22Rv1 (cell line): Measurements from ENCODE around the gene FNIP1.

ENCODE experiments used
- CTCF ChIP-seq: fragments of 450-650 bp; IDR thresholded peaks from 2 replicates; pipeline ENCODE4 v1.5.1; 2017; ENCODE audit warnings: mild to moderate bottlenecking
- ZFX ChIP-seq: fragments of 450-650 bp; IDR thresholded peaks from 2 replicates; pipeline ENCODE4 v1.6.1; 2017; ENCODE audit warnings: antibody characterized with exemption, borderline replicate concordance

- TF ChIP-seq CTCF: no peak
- no peak for TF ChIP-seq ZFX
Measured at GRCh38 chr5:131607418-131607817, 189.4 kb downstream of the FNIP1 start.
